ENCODE measurements around the gene RBKS. TPM values are rescaled to one million over a fixed set of nuclear protein-coding genes. Genes with fewer than 3 reads are reported as not detected.

The RBKS gene
- total and polyA plus RNA-seq, 2 of the 8 experiments (the other 6 are each of a cell fraction or from before 2014, with no cell fraction given) = 1.1 to 1.5 TPM

DNA sequence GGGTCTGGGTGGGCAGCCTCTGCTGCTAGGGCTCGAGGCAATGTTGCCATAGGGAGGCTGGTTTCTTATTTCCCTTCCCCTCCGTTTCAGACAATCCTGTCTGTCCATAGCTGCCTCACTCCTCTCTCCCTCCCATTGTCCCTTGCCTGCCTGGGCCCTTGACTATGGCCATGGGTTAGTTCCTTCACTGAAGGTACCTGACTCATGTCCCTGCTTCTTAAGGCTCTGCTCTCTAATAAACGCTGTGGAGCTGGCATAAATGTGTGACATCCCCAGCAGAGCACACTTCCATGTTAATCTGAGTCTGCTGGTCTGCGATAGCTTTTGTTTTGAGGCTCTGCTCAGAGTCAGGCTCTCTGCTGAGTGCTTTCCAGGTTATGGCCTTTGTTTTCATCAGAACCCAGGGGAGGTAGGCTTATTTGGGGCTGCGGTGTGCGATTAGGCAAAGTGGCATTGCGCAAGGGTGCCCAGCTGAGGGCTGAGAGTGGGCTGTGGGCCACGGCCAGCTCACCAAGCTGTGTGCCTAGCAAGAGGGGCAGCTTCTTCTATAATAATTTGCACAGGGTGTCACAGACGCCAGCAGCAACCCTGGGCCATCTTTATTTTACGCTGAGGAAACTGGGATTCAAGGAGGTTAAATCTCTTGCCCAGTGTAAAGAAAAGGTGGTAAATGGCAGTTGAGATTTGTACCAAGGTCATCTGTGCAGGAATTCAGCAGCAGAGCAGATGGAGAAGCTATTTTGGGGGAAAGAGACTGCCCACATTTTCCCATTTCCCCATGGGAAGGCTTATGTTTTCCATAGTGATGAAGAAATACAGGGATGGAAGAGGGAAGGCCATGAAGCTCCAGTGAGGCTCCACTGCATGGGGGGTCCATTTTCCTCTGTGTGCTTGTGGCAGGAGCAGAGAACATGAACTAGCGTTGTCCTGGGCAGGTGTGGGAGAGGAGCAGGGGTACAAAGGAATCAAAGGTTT is 93.1 kb downstream of the RBKS start:
- Histone ChIP-seq H3K79me2 (ENCODE audit: control insufficient read depth in 1 of 2, insufficient read depth in 2 of 2, low read length in 2 of 2) (no peaks in the 10 kb centered on the region), H3K27ac (ENCODE audit: low read depth, low read length) (no peak overlapping the region), H3K23ac (ENCODE audit: insufficient read length) (no peak overlapping the region), H3K36me3 (ENCODE audit: control insufficient read depth in 2 of 4, insufficient read depth in 4 of 4, low read length in 3 of 4) (no peaks in the 10 kb centered on the region), H3K14ac (ENCODE audit: insufficient read length) (no peak overlapping the region), H3K9me3 (ENCODE audit: insufficient read depth in 2 of 2, low read depth in 1 of 2, low read length in 1 of 2) (no peaks in the 10 kb centered on the region), H2BK5ac (ENCODE audit: low read depth, low read length) (no peak overlapping the region), H3K4ac (replicated peaks; ENCODE audit: insufficient read length, low read depth, low read length) (no peak overlapping the region), H4K5ac (ENCODE audit: insufficient read length, low read depth, low read length) (no peak overlapping the region), H2AFZ (ENCODE audit: low read length) (no peak overlapping the region), H4K91ac (replicated peaks; ENCODE audit: insufficient read length, low read length) (peak overlapping the region; percentile 49), H2BK20ac (ENCODE audit: low read length) (no peak overlapping the region), H3K27me3 (replicated peaks in 1 of 4; ENCODE audit: control insufficient read depth in 3 of 4, extremely low read depth in 1 of 4, insufficient read depth in 3 of 4, low read length in 3 of 4) (no peaks in the 10 kb centered on the region), H2BK120ac (replicated peaks; ENCODE audit: low read depth, low read length) (no peak overlapping the region), H2AK5ac (ENCODE audit: low read depth, low read length) (no peak overlapping the region; the same call in 1 of the 2 replicates), H3K4me2 (ENCODE audit: insufficient read depth in 1 of 2, low read depth in 2 of 2, low read length in 2 of 2) (no peak overlapping the region), H3K9ac (replicated peaks in 1 of 4; ENCODE audit: extremely low read depth in 1 of 4, low read depth in 3 of 4, low read length in 3 of 4) (no peak overlapping the region), H4K20me1 (replicated peaks in 1 of 2; ENCODE audit: control insufficient read depth in 1 of 2, insufficient read depth in 2 of 2, low read length in 2 of 2) (peaks cover 0 to 2% of the 10 kb centered on the region in 2 experiments), H3K4me1 (replicated peaks in 1 of 4; ENCODE audit: control insufficient read depth in 3 of 4, insufficient read depth in 4 of 4, low read length in 3 of 4) (no peaks in the 10 kb centered on the region), H2BK12ac (ENCODE audit: low read depth, low read length) (no peak overlapping the region), H3K23me2 (ENCODE audit: low read depth, low read length) (no peaks in the 10 kb centered on the region; the same call in 1 of the 2 replicates), H3K56ac (replicated peaks; ENCODE audit: insufficient read length, low read depth, low read length) (no peak overlapping the region), H3K18ac (ENCODE audit: extremely low read depth, low read length) (no peak overlapping the region; the same call in 1 of the 2 replicates), H2BK15ac (ENCODE audit: low read length) (no peak overlapping the region), H3K79me1 (ENCODE audit: low read depth, low read length) (no peaks in the 10 kb centered on the region), H3K4me3 (ENCODE audit: extremely low read depth in 1 of 4, insufficient read depth in 2 of 4, low read depth in 3 of 4, low read length in 4 of 4) (no peak overlapping the region), H4K8ac (ENCODE audit: extremely low read depth, insufficient read depth, low read length) (no peak overlapping the region)
- peak; percentile 79 for TF ChIP-seq CEBPB (IDR thresholded peaks at IDR 0.05; ENCODE audit: low read depth, low read length)
- TF ChIP-seq TAF1 (IDR thresholded peaks at IDR 0.05; ENCODE audit: low read depth, low read length) = no peak
- FAIRE-seq = no peak
- ChIA-PET POLR2A (ENCODE audit: partially characterized antibody) (interaction anchor here (1.4 to 1.8 kb wide), 2 partner anchors 19 to 24 kb away, joined by 4 to 6 read pairs; no protein-coding TSS in a partner anchor), CTCF (ENCODE audit: partially characterized antibody) (interaction anchor here (0.8 to 2.4 kb wide), 2 partner anchors 10 kb away, joined by 3 to 12 read pairs; no protein-coding TSS in a partner anchor)
- WGBS, 2 experiments (ENCODE audit: extremely low coverage in 1 of 2, insufficient coverage in 1 of 2, insufficient read length in 1 of 2, insufficient replicate concordance in 2 of 2, low coverage in 1 of 2, low lambda C conversion rate in 2 of 2, missing lambda C conversion rate in 1 of 2) = 91% methylated on average over 11 of the region's 11 CpGs; no CpG with 5 or more reads in 1 of the 2 experiments
- DNase-seq (ENCODE audit: low read depth in 1 of 2, low spot score in 2 of 2) = no peak

All from H1 (cell line).